ENCODE results near the gene PAX3.

The PAX3 gene

DNA sequence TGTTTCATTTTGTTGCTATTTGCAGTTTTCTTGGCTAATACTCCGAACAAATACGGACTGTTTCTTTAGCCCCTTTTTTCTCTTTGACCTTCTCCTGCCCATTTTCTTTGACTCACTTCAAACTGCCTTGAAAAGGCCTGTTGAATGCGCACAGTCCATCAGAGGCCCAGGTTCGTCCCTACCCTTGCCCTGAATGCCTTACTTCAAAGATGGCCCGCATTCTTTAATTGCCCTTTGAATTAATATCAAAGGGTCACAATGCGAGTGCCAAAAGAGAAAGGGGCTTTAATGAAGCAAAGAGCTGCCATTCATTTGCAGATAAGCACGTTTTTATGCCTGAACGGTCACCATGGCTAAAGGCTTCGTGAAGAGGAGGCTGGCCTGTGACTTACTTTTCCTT is 29.7 kb downstream of the PAX3 start:
- no peak for DNase-seq (ENCODE audit: low spot score)

DNA sequence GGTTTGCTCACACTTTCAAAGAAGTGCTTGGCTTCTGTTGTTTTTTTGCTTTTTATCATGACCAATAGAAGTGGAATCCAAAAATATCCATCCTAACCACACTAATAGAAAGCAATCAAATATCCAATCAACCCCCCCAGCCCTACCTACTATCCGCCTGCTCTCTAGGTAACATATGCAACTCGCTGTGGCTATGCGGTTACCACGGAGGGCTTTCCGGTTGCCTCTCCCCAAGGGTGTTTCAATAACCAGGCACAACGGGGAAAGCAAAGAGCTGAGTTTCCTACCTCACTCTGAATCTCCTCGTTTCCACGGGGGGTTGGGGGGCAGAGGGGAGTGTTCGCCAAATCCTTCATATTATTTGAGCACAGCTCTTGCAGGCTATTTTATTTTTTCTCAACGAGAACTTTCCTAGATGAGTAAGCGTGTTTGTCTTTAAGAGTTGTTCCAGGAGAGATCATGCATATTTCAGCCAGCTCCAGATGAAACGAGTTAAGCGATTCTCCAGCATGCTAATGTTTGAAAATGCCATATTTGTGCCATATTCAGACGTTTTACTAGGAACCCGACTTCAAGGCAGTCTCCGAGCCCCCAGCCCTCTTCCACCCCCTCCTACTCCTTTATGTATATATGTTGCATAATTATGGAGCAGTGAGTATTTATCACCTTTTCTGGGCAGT is 30.3 kb downstream of the PAX3 start:
- DNase-seq (ENCODE audit: low spot score), result no peak

- no peak for DNase-seq (ENCODE audit: low spot score)
Observed at GRCh38 chr2:222264791-222265320, 33.9 kb downstream of the PAX3 start.

- DNase-seq (ENCODE audit: low spot score), result no peak
Observed at GRCh38 chr2:222261504-222261903, 37.3 kb downstream of the PAX3 start.

GRCh38 chr2:222257645-222258044 is 41.2 kb downstream of the PAX3 start:
- no peak for DNase-seq (ENCODE audit: low spot score)

DNA sequence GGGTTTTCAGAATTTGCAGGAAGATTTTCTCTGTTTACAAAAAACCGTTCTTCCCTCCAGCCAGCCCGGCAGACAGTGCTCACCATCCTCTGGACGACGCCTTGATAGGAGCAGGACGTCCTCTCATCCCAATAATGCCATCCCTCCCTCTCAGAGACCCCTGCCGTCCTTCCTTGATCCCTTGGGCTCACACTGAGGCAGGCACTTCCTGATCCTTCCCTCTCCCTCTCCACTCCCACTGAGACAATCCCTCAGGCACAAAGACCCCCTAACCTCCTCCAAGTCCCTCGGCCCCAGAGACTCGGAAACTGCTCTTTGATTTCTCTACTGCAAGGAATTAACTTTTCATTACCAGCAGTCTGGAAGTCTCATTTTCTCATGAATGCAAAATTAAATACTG is 42.5 kb downstream of the PAX3 start:
- DNase-seq (ENCODE audit: low spot score), result no peak

DNA sequence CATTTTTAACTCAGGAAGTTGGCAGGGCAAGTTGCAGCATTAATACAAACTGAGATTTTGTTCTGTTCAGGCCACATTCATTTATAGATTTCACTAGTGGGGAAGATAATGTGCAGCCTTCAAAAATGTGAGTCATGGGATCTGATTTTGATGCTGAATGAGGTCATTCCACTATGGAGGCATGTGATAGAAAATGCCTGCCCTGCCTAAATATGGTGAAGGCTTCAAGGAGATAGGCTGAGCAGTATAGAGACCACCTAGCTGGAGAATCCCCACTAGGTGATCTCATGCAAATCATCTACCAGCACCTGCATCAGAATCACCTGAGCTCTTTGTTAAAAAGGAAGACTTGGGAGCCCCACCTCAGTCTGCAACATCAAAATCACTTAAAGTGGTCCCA is 43.7 kb downstream of the PAX3 start:
- DNase-seq (ENCODE audit: low spot score), result no peak

DNA sequence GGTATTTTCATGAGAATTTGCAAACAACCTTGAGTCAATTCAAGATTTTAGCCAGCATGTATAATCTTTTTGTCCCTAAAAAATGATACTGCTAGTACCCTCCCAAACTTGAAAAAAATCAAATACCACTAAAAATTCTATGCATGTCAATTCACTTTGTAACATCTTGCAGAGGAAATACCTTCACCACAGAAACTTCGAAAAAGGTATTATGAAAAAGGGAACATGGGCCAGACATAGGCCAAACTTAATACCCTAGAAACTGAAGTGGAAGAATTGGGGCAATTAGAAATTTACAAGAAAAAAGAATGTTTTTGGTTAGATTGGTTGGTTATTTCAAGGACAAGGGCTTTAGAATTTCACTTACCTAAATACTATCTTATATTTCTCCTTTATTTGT is 48.5 kb downstream of the PAX3 start:
- DNase-seq (ENCODE audit: low spot score), result no peak

GRCh38 chr2:222249444-222249843 is 49.4 kb downstream of the PAX3 start:
- no peak for DNase-seq (ENCODE audit: low spot score)

GRCh38 chr2:222248818-222249217 is 50.0 kb downstream of the PAX3 start:
- DNase-seq (ENCODE audit: low spot score), result no peak

GRCh38 chr2:222248256-222248655 is 50.5 kb downstream of the PAX3 start:
- DNase-seq (ENCODE audit: low spot score), result no peak

- DNase-seq (ENCODE audit: low spot score), result no peak
Observed at GRCh38 chr2:222242532-222242931, 56.3 kb downstream of the PAX3 start.

DNA sequence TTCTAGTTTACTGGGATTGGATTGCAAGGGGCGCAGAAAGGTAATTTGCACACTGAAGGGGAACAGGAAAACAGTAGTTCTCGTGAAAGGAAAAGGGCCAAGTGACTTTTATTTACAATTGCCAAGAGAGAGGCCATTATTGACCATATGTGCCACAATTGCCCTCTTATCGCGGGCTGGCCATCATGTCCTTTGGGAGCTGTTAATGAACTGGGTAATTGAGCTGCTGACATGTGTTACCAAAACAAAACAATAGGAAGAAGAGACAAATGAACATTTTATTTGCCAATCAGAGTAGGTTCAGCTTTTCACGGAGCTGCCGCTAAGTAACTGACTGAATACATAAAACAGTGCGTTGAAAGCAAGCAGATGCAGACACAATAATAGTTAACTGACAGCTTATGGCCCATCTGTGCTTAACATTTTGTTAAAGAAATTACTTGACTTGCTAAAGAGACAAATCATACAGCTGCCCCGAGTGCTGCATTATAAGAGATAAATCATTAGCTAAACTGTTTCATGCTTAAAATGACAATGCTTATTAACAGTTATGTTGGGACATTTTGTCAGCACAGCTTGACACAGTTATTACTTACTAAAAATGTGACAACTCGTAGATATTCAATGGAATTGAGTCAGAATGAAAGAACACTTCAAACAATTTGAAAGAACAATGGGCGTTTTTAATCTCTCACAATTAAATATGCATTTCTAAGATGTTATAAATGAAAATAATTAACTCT is 57.5 kb downstream of the PAX3 start:
- DNase-seq (ENCODE audit: low spot score), result no peak

GRCh38 chr2:222240676-222241049 is 58.1 kb downstream of the PAX3 start:
- DNase-seq (ENCODE audit: low spot score), result no peak

GRCh38 chr2:222239945-222240675 is 58.7 kb downstream of the PAX3 start:
- DNase-seq (ENCODE audit: low spot score), result no peak

DNA sequence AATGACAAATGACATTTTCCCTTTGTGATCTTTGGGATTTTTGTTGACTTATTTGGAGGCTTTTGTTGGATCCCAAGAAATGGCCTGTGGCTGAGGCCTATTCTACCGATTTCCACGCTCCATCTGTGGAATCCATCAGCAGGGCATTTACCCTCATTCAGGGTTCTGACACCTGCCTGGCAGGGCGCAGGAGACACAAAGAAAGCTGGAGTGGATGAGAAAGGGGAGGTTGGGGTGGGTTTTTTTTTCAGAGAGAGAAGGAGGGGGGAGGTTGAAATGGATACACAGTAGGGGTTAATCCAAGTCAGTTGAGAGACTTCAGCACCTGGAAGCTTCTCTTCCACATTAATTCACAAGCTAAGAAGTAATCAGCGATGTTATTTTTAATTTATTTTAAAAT is 59.7 kb downstream of the PAX3 start:
- DNase-seq (ENCODE audit: low spot score), result no peak

- DNase-seq (ENCODE audit: low spot score), result no peak
Observed at GRCh38 chr2:222238072-222238471, 60.7 kb downstream of the PAX3 start.

- DNase-seq (ENCODE audit: low spot score), result no peak
Observed at GRCh38 chr2:222232839-222233238, 66.0 kb downstream of the PAX3 start.

GRCh38 chr2:222232372-222232771 is 66.4 kb downstream of the PAX3 start:
- DNase-seq (ENCODE audit: low spot score), result no peak

- no peak for DNase-seq (ENCODE audit: low spot score)
Observed at GRCh38 chr2:222228054-222228453, 70.7 kb downstream of the PAX3 start.

DNA sequence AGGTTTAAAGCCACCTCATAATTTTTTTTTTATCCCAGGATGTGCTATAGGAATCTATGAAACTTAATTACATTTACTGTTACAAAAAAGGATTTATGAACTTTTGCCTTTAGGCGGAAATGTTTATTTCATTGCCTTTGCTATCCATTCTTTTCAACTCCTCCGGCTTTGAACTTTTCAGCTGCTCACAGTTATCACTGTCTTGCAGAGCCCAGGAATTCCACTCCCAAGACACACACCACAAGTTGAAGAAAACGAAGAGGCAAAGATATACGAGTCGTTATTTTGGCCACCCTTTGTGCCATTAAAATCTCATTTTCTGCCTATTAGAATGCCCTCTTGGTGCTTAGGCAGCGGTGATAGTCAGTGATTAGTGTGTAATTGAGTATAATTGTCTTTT is 80.0 kb downstream of the PAX3 start:
- no peak for DNase-seq (ENCODE audit: low spot score)

DNA sequence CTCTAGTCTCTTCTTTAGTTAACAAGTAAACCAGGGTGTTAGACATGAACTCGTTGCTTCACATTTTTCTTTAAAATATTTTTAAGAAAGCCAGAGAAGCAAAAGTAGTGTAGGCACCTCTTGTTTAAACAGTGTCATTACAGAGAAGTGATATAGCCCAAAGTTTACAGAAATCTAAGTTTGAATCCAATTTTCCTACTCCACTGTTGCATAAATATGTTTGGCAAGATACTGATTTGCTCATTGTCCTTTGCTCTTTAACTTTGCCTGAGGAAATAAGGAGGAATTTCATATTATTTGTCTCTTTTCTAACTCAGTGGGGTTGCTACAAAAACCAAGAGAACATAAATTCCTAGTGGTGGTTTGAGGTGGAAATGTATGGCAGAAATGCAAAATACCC is 81.1 kb downstream of the PAX3 start:
- no peak for DNase-seq (ENCODE audit: low spot score)

DNA sequence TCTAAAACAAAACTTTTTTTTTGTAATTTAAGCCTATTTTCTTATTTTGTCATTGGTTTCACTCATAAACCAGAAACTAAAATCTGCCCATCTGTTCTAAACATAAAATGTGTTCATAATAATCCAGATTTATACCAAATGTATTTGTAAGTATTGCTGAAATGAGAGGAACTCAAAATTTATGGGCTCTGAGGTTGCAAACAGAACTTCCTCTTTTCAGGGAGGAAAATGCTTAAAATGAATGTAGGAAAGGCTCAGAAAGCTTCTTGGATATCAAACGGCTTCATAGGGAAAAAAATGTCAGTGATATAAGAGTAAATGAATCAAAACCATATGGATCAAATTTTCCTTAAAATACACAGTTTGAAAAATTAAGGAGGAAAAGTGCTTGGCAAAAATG is 83.9 kb downstream of the PAX3 start:
- no peak for DNase-seq (ENCODE audit: low spot score)

Data from germinal center (tissue), 1 donor.